ENCODE results near the gene SCLT1.

- TF ChIP-seq RAD21 (IDR thresholded peaks at IDR 0.05; ENCODE audit: low read depth) (no peak), USF1 (IDR thresholded peaks at IDR 0.05) (no peak), REST (IDR thresholded peaks at IDR 0.05; ENCODE audit: low read depth) (no peak), TAF1 (IDR thresholded peaks at IDR 0.05; ENCODE audit: low read depth) (no peak), MAX (IDR thresholded peaks at IDR 0.05) (no peak), CREB1 (IDR thresholded peaks at IDR 0.05; ENCODE audit: low read depth) (no peak), TEAD4 (IDR thresholded peaks at IDR 0.05) (no peak), CEBPB (IDR thresholded peaks at IDR 0.05) (no peak), TCF12 (IDR thresholded peaks at IDR 0.05; ENCODE audit: low read depth) (no peak), YY1 (IDR thresholded peaks at IDR 0.05; ENCODE audit: low read depth) (no peak), EGR1 (IDR thresholded peaks at IDR 0.05) (no peak)
Measured at GRCh38 chr4:128908735-128909134, 184.6 kb downstream of the SCLT1 start.

Data from Ishikawa (cell line).